Endothelial cell of umbilical vein (primary cell): ENCODE results near the gene PARVA. TPM values are rescaled to one million over a fixed set of nuclear protein-coding genes. Genes with fewer than 3 reads are reported as not detected.

Source experiments
- BruUV-seq: library from RNA; stranded (reverse); fragments of 400-500 nt; replicated peaks from 2 replicates; lab custom pipeline; 2021; lab: Mats Ljungman, UMichigan
- CTCF ChIA-PET: fragments of 300-600, 350-600 bp; sonication (Branson Sonifier 250); formaldehyde crosslinking; loops from one replicate; lab custom pipeline; 2021; ENCODE audit warnings: antibody characterized with exemption, inconsistent platforms; lab: Charles Lee
- POLR2A ChIA-PET: fragments of 300-600, 350-600 bp; sonication (Branson Sonifier 250); formaldehyde crosslinking; loops from one replicate; lab custom pipeline; 2021; ENCODE audit warnings: antibody characterized with exemption, inconsistent platforms; lab: Charles Lee
- DNase-seq: peaks from one replicate; pipeline ENCODE4 v3.0.0-alpha.2; 2011; ENCODE audit warnings: low read depth, low spot score
- FAIRE-seq: peaks from 2 replicates; lab custom pipeline; 2011; peaks lifted over from hg19 to GRCh38; lab: Jason Lieb, UNC
- H2AFZ ChIP-seq: 2 replicates; pipeline ENCODE4 v1.6.0; 2012; ENCODE audit warnings: low read depth, low read length, control low read depth, inconsistent platforms
- H3K27ac ChIP-seq: 2 replicates; pipeline ENCODE4 v1.5.1; 2011; ENCODE audit warnings: low read depth, mild to moderate bottlenecking, control low read depth, low read length, moderate library complexity; ENCODE audit not compliant: insufficient read depth
- H3K27me3 ChIP-seq, 2 experiments: 2 replicates each; pipeline versions ENCODE4 v1.6.0 to v1.6.1; 2011; ENCODE audit warnings: low read length in 2 of 2, mixed read lengths in 1 of 2; ENCODE audit not compliant: control insufficient read depth in 2 of 2, insufficient read depth in 2 of 2
- H3K36me3 ChIP-seq, 2 experiments: 2 replicates in 1 of 2; 3 replicates in 1 of 2; pipeline ENCODE4 v1.5.1; 2011; ENCODE audit warnings: low read length in 2 of 2, mild to moderate bottlenecking in 1 of 2, moderate library complexity in 1 of 2; ENCODE audit not compliant: control insufficient read depth in 2 of 2, insufficient read depth in 2 of 2; ENCODE audit errors: extremely low read depth in 1 of 2
- H3K4me1 ChIP-seq: 3 replicates; pipeline ENCODE4 v1.5.1; 2011; ENCODE audit warnings: mild to moderate bottlenecking, low read length; ENCODE audit not compliant: control insufficient read depth, insufficient read depth; ENCODE audit errors: extremely low read depth
- H3K4me2 ChIP-seq: 2 replicates; pipeline ENCODE4 v1.6.1; 2011; ENCODE audit warnings: low read length, control low read depth, mixed read lengths; ENCODE audit not compliant: insufficient read depth
- H3K4me3 ChIP-seq, 3 experiments: fragments of 200-600 bp in 1 of 3; sonication (generic), shearing (Covaris generic) in 1 of 3; replicated peaks in 1 of 3; 2 replicates each; pipeline ENCODE4 v1.5.1; 2011 to 2016; ENCODE audit warnings: control low read depth in 3 of 3, low read length in 3 of 3, mild to moderate bottlenecking in 2 of 3, inconsistent platforms in 1 of 3, low read depth in 1 of 3, moderate library complexity in 1 of 3; ENCODE audit not compliant: insufficient read depth in 1 of 3
- H3K79me2 ChIP-seq: 2 replicates; pipeline ENCODE4 v1.6.0; 2012; ENCODE audit warnings: low read length, inconsistent platforms; ENCODE audit not compliant: control insufficient read depth, insufficient read depth
- H3K9ac ChIP-seq: replicated peaks from 2 replicates; pipeline ENCODE3; 2011; ENCODE audit warnings: low read length, control low read depth; ENCODE audit not compliant: insufficient read depth; ENCODE audit errors: extremely low read depth
- H3K9me1 ChIP-seq: replicated peaks from 3 replicates; pipeline ENCODE4 v1.6.0; 2011; ENCODE audit warnings: mild to moderate bottlenecking, low read length; ENCODE audit not compliant: control insufficient read depth, insufficient read depth; ENCODE audit errors: extremely low read depth
- H3K9me3 ChIP-seq: replicated peaks from 2 replicates; pipeline ENCODE4 v1.5.1; 2012; ENCODE audit warnings: low read length, inconsistent platforms; ENCODE audit not compliant: control insufficient read depth, insufficient read depth
- H4K20me1 ChIP-seq: replicated peaks from 2 replicates; pipeline ENCODE3; 2011; ENCODE audit warnings: mild to moderate bottlenecking, low read length; ENCODE audit not compliant: control insufficient read depth, insufficient read depth; ENCODE audit errors: extremely low read depth
- CTCF ChIP-seq, 2 donors: IDR thresholded peaks; 1 replicate in 1 of 2; 2 replicates in 1 of 2; pipeline ENCODE4 v1.5.1; 2011; ENCODE audit warnings: low read length in 2 of 2, mild to moderate bottlenecking in 2 of 2, moderate library complexity in 2 of 2, control low read depth in 1 of 2, inconsistent platforms in 1 of 2, low read depth in 1 of 2; ENCODE audit not compliant: insufficient read depth in 1 of 2; ENCODE audit errors: extremely low read depth in 1 of 2
- EZH2 ChIP-seq: IDR thresholded peaks from 2 replicates; pipeline ENCODE4 v1.6.1; 2012; ENCODE audit warnings: borderline replicate concordance, low read depth, mild to moderate bottlenecking, moderate library complexity, low read length, inconsistent platforms; ENCODE audit not compliant: severe bottlenecking
- FOS ChIP-seq: IDR thresholded peaks from 2 replicates; pipeline ENCODE4 v1.6.1; 2011; ENCODE audit warnings: mild to moderate bottlenecking, low read length, moderate library complexity, borderline replicate concordance; ENCODE audit not compliant: insufficient read depth
- GATA2 ChIP-seq: IDR thresholded peaks from 2 replicates; pipeline ENCODE4 v1.7.0; 2011; ENCODE audit warnings: low read depth, mild to moderate bottlenecking, moderate library complexity, mixed read lengths, low read length; ENCODE audit not compliant: insufficient read length, insufficient read depth
- JUN ChIP-seq: IDR thresholded peaks from 2 replicates; pipeline ENCODE4 v1.6.1; 2011; ENCODE audit warnings: borderline replicate concordance, low read depth; ENCODE audit not compliant: insufficient read length, insufficient read depth
- MYC ChIP-seq: IDR thresholded peaks from one replicate; pipeline ENCODE4 v1.6.1; 2011; ENCODE audit warnings: mild to moderate bottlenecking, low read depth, low read length
- POLR2A ChIP-seq: IDR thresholded peaks from 2 replicates; pipeline ENCODE4 v1.6.1; 2012; ENCODE audit warnings: low read depth, mild to moderate bottlenecking, control low read depth, low read length
- POLR2AphosphoS5 ChIP-seq: IDR thresholded peaks from 2 replicates; pipeline ENCODE4 v1.6.1; 2012; ENCODE audit warnings: low read depth, mild to moderate bottlenecking, control low read depth, low read length, moderate library complexity; ENCODE audit not compliant: insufficient read depth
- dilution Hi-C: fragments of 300-500 bp; cut with MboI; formaldehyde crosslinking; loops from one replicate; pipeline ENCODE4 v1.15.0; 2019; ENCODE audit warnings: low sequenced_read_pairs; ENCODE audit not compliant: extremely low pct_ligation_motif_present
- intact Hi-C: fragments of 100-400 bp; cut with micrococcal nuclease; formaldehyde crosslinking; loops from one replicate; pipeline ENCODE4 v1.10.0; 2022
- polyA plus RNA-seq, 4 experiments: library from polyadenylated mRNA; depleted of rRNA in 3 of 4; stranded (reverse) in 3 of 4; unstranded in 1 of 4; fragments of >200 nt; gene quantifications; 2 replicates each; pipeline versions ENCODE4 v1.2.1 to v1.2.3, GENCODE V29; 2011 to 2012; ENCODE audit warnings: missing spikeins in 1 of 4
- total RNA-seq: library from RNA; stranded (reverse); gene quantifications from 2 replicates; pipeline ENCODE4 v1.2.3, GENCODE V29; 2021
- TF ChIP-seq, protein P1 (sequence below): IDR thresholded peaks from 2 replicates; pipeline ENCODE4 v1.6.1; 2011; ENCODE audit not compliant: insufficient read depth, insufficient read length

PARVA gene
- total and polyA plus RNA-seq, 2 donors (not counting 3 experiments of a cell fraction or from before 2014, with no cell fraction given) = 40.6 to 104 TPM

GRCh38 chr11:12362857-12363256 lies 14.5 kb upstream of the PARVA start:
- Histone ChIP-seq H3K4me2 (no peak overlapping the region), H2AFZ (no peak overlapping the region), H3K4me3 (no peak overlapping the region), H3K9ac (no peak overlapping the region), H3K9me3 (no peaks in the 10 kb centered on the region), H3K9me1 (no peaks in the 10 kb centered on the region), H3K27me3 (peaks cover 14 to 23% of the 10 kb centered on the region in 2 experiments), H3K79me2 (no peaks in the 10 kb centered on the region), H3K4me1 (peaks cover 2% of the 10 kb centered on the region), H3K27ac (no peak overlapping the region), H4K20me1 (no peaks in the 10 kb centered on the region), H3K36me3 (no peaks in the 10 kb centered on the region)
- dilution Hi-C loops (no loop called here), intact Hi-C loops (no loop called here)
- ChIA-PET CTCF (interaction anchor here (1.1 to 3.1 kb wide), 5 partner anchors 14 to 601 kb away, joined by 3 to 10 read pairs (median 6); partner anchors contain the start of gene PARVA), POLR2A (no interaction called here)
- BruUV-seq = no TSS peak
- DNase-seq = no peak
- no peak for FAIRE-seq
- TF ChIP-seq, protein P1, sequence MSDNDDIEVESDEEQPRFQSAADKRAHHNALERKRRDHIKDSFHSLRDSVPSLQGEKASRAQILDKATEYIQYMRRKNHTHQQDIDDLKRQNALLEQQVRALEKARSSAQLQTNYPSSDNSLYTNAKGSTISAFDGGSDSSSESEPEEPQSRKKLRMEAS = no peak
- TF ChIP-seq MYC (no peak), GATA2 (no peak), FOS (no peak), JUN (no peak), POLR2A (no peak), EZH2 (no peak), CTCF (IDR thresholded peaks at IDR 0.05; ENCODE audit: extremely low read depth in 1 of 2, insufficient read depth in 1 of 2, low read depth in 1 of 2, low read length in 2 of 2) (no peak), POLR2AphosphoS5 (no peak)
